Transverse colon (tissue), 4 donors: ENCODE results near the gene CTSD. TPM values are rescaled to one million over a fixed set of nuclear protein-coding genes. Genes with fewer than 3 reads are reported as not detected.

ENCODE experiments used
- DNase-seq: peaks from one replicate; pipeline ENCODE4 v3.0.0-alpha.2; 2019
- H3K27ac ChIP-seq, 4 donors: fragments of 200-600 bp; sonication (generic); 2 replicates each; pipeline ENCODE4 v1.5.1; 2016 to 2018; ENCODE audit warnings: inconsistent platforms in 4 of 4
- H3K27me3 ChIP-seq: fragments of 200-600 bp; sonication (generic); 2 replicates; pipeline ENCODE4 v1.5.1; 2017; ENCODE audit warnings: inconsistent platforms
- H3K36me3 ChIP-seq, 4 donors: fragments of 200-600 bp; sonication (generic); 2 replicates each; pipeline ENCODE4 v1.5.1; 2017 to 2019; ENCODE audit warnings: inconsistent platforms in 4 of 4
- H3K4me1 ChIP-seq, 4 donors: fragments of 200-600 bp; sonication (generic); 2 replicates each; pipeline ENCODE4 v1.5.1; 2017 to 2020; ENCODE audit warnings: inconsistent platforms in 4 of 4
- H3K4me3 ChIP-seq, 4 donors: fragments of 200-600 bp; sonication (generic); 1 replicate in 1 of 4; 2 replicates in 3 of 4; pipeline versions ENCODE4 v1.5.1 to v1.6.1; 2017 to 2019; ENCODE audit warnings: inconsistent platforms in 4 of 4
- H3K9me3 ChIP-seq, 2 donors: fragments of 200-600 bp; sonication (generic); 2 replicates each; pipeline ENCODE4 v1.5.1; 2017 to 2019; ENCODE audit warnings: inconsistent platforms in 2 of 2
- EP300 ChIP-seq: sonication (generic); formaldehyde crosslinking; IDR thresholded peaks from one replicate; pipeline ENCODE4 v1.6.1; 2017; ENCODE audit warnings: antibody characterized with exemption, low read depth
- POLR2A ChIP-seq: fragments of 450-650 bp; IDR thresholded peaks from one replicate; pipeline ENCODE4 v1.6.1; 2016; ENCODE audit warnings: antibody characterized with exemption, mild to moderate bottlenecking, moderate library complexity
- POLR2AphosphoS5 ChIP-seq, 3 donors: sonication (generic); formaldehyde crosslinking; IDR thresholded peaks; one replicate each; pipeline ENCODE4 v1.6.1; 2016; ENCODE audit warnings: antibody characterized with exemption in 3 of 3
- WGBS, 2 donors: methylation state at CpG; one replicate each; pipeline ENCODE4 v1.1.5; 2018; ENCODE audit warnings: low coverage in 1 of 2; 5-methylcytosine and 5-hydroxymethylcytosine counted together
- in situ Hi-C, 4 donors: fragments of 200-750 bp; cut with MboI; loops; one replicate each; pipeline versions ENCODE4 v1.15.0 to v1.15.1; 2017; ENCODE audit warnings: low sequenced_read_pairs in 3 of 4, low pct_ligation_motif_present in 1 of 4, low pct_unique_long_range_greater_than_20kb in 1 of 4
- intact Hi-C: fragments of 100-400 bp; cut with DNase I; formaldehyde crosslinking; loops from one replicate; pipeline ENCODE4 v1.15.1; 2023; ENCODE audit warnings: low total_unique reads
- total RNA-seq, 4 donors: library from RNA; depleted of rRNA; stranded (reverse); fragments of >200 nt; gene quantifications; one replicate each; pipeline ENCODE4 v1.1.0, GENCODE V29; 2016
- TF ChIP-seq, protein P1 (sequence below), 5 experiments: fragments of 200-600 bp in 3 of 5; fragments of 450-650 bp in 2 of 5; sonication (generic) in 3 of 5; IDR thresholded peaks; 1 replicate in 2 of 5; 2 replicates in 3 of 5; pipeline ENCODE4 v1.5.1; 2016 to 2017; ENCODE audit warnings: antibody characterized with exemption in 5 of 5, inconsistent platforms in 3 of 5, mild to moderate bottlenecking in 2 of 5, moderate library complexity in 1 of 5

CTSD gene
- total RNA-seq, 4 donors from 2014 or later = 548 to 1,794 (median 1,176) TPM

DNA sequence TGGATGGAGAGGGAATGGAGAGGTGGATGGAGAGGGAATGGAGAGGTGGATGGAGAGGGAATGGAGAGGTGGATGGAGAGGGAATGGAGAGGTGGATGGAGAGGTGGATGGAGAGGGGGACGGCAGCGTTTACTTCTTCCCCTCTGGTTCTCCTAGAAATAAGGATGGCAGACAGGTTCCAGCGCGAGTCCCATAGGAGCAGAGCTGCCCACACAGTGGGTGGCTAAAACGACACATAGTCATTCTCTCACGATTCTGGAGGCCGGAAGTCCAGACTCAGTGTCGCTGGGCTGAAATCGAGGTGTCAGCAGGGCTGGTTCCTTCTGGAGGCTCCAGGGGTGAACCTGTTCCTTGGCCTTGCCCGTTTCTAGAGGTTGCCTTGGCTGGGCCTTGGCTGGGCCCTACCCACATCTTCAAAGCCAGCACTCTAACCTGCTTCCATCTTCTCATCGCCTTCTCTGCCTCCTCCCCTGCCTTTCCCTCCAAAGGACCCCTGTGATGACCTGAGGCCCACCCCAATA lies 12.7 kb upstream of the CTSD start:
- H3K4me3 ChIP-seq = no peak overlapping the region
- H3K36me3 ChIP-seq = no peaks in the 10 kb centered on the region
- H3K27ac ChIP-seq = no peak overlapping the region
- DNase-seq = no peak
- no peaks in the 10 kb centered on the region for H3K9me3 ChIP-seq
- TF ChIP-seq, protein P1, sequence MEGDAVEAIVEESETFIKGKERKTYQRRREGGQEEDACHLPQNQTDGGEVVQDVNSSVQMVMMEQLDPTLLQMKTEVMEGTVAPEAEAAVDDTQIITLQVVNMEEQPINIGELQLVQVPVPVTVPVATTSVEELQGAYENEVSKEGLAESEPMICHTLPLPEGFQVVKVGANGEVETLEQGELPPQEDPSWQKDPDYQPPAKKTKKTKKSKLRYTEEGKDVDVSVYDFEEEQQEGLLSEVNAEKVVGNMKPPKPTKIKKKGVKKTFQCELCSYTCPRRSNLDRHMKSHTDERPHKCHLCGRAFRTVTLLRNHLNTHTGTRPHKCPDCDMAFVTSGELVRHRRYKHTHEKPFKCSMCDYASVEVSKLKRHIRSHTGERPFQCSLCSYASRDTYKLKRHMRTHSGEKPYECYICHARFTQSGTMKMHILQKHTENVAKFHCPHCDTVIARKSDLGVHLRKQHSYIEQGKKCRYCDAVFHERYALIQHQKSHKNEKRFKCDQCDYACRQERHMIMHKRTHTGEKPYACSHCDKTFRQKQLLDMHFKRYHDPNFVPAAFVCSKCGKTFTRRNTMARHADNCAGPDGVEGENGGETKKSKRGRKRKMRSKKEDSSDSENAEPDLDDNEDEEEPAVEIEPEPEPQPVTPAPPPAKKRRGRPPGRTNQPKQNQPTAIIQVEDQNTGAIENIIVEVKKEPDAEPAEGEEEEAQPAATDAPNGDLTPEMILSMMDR (IDR thresholded peaks at IDR 0.05) = no peak
- no peak for TF ChIP-seq EP300
- TF ChIP-seq POLR2A = no peak
- no peak for TF ChIP-seq POLR2AphosphoS5 (IDR thresholded peaks at IDR 0.05)
- peaks cover 0 to 15% (median 13%) of the 10 kb centered on the region in 4 donors for H3K4me1 ChIP-seq
- WGBS, 2 donors = 90% methylated on average over 11 of the region's 11 CpGs; no CpG with 5 or more reads in 1 of the 2 donors
- intact Hi-C loops (no loop called here), in situ Hi-C loops (no loop called here)
- peaks cover 8% of the 10 kb centered on the region for H3K27me3 ChIP-seq

DNA sequence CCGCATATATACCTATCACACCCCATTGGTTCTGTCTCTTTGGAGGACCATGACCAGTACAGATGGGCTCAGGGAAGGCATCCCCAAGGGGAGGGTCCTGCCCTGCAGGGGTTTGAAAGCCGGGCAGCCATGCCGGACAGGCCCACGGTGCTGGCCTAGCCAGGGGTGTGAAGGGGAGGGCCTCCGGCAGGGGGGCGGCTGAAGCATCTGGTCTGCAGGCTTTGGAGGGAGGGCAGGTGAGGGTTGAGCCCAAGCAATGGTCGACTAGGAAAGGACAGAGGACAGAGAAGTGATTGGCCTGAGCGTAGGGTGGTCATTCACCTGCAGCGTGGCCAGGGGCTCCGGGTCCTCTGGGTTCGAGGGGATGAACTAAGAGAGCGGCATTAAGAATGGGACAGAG lies 11.2 kb upstream of the CTSD start:
- H3K36me3 ChIP-seq = no peaks in the 10 kb centered on the region
- H3K4me1 ChIP-seq = peaks cover 0 to 15% (median 13%) of the 10 kb centered on the region in 4 donors
- intact Hi-C loops (no loop called here), in situ Hi-C loops (no loop called here)
- DNase-seq = no peak
- H3K27me3 ChIP-seq = peaks cover 8% of the 10 kb centered on the region
- TF ChIP-seq, protein P1 (IDR thresholded peaks at IDR 0.05) = no peak
- TF ChIP-seq POLR2A (no peak), EP300 (no peak), POLR2AphosphoS5 (IDR thresholded peaks at IDR 0.05) (no peak)
- WGBS, 2 donors = 90 to 100% methylated on average over 1 to 12 of the region's 12 CpGs
- H3K4me3 ChIP-seq = no peak overlapping the region
- H3K9me3 ChIP-seq = no peaks in the 10 kb centered on the region
- H3K27ac ChIP-seq = no peak overlapping the region

DNA sequence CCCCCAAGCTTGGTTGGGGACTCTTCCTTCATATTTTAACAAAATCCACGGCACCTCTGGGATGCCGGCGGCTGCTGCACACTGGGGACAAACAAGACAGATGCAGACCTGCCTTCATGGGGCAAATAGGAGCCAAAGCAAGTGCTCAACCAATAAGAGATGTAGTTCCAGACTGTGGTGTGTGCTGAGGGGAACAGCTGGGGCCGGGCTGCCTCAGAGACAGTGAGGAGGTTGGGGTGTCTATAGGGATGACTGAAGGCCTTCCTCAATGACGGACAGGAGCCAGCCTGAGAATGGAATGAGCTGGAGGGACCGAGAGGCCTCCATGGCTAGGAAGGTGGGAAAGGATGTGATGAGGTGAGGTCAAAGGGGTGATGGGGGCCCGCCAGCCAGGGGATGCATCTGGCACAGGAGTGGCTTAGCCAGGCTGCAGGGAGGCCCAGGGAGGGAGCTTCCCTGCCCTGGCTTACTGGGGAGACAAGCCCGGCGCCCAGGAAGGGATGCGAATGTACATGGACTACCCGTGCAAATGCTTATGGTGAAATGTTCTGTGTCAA lies 10.3 kb upstream of the CTSD start:
- H3K36me3 ChIP-seq = no peaks in the 10 kb centered on the region
- intact Hi-C loops (no loop called here), in situ Hi-C loops (no loop called here)
- DNase-seq = no peak
- H3K27ac ChIP-seq = no peak overlapping the region
- no peaks in the 10 kb centered on the region for H3K9me3 ChIP-seq
- H3K27me3 ChIP-seq = peaks cover under 1% of the 10 kb centered on the region
- no peak overlapping the region for H3K4me3 ChIP-seq
- no peak for TF ChIP-seq POLR2A
- TF ChIP-seq EP300 = no peak
- TF ChIP-seq, protein P1 (IDR thresholded peaks at IDR 0.05) = no peak
- no peak for TF ChIP-seq POLR2AphosphoS5 (IDR thresholded peaks at IDR 0.05)
- H3K4me1 ChIP-seq = peaks cover 0 to 21% (median 14%) of the 10 kb centered on the region in 4 donors
- WGBS, 2 donors = 89 to 90% methylated on average over 5 to 11 of the region's 11 CpGs

DNA sequence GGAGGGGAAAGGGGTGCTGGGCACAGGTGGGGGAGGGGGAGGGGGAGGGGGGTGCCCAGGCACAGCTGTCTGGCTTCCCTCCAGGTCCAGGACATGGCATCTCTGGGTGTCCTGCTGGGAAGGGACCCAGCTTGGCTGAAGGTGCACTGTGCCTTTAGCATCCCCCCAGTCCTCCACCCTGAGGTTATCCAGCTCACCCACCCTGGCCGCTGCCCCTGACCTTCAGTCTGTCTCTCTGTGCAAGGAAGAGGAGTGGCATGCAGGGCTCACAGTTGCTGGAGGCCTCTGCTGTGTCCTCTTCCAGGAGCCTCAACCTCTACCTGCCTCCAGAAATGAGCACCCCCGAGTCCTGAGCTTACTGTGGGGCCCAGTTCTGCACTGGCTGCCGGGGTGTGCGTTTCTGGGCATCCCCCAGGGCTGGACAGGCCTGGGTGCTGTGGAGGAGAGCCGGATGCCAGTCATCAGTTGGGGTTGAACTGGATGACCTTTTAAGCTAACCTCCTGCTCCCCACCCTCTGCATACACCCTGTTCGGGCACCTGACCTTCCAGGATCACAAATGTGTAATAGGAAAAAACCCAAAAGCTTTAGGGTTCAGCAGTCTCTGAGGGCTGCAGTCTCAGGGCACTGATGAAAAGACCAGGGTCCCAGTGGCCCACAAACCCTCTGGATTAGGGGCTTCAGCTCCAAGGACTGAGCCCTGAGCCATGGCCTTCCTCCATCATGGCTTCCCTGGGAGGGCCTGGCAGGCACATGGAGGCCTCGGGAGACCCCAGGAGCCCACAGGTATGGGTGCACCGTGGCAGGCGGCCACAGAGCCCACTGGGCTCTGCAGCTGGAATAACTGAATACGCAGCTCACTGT lies 9.6 kb upstream of the CTSD start:
- H3K9me3 ChIP-seq = no peaks in the 10 kb centered on the region
- H3K4me3 ChIP-seq = no peak overlapping the region
- H3K27me3 ChIP-seq = no peaks in the 10 kb centered on the region
- TF ChIP-seq, protein P1 (IDR thresholded peaks at IDR 0.05) = no peak
- TF ChIP-seq EP300 (no peak), POLR2AphosphoS5 (IDR thresholded peaks at IDR 0.05) (no peak), POLR2A (no peak)
- peak; percentile 9 for DNase-seq
- no peaks in the 10 kb centered on the region for H3K36me3 ChIP-seq
- intact Hi-C loops = no loop called here
- 75% methylated on average over 7 of the region's 10 CpGs; no CpG with 5 or more reads in 1 of the 2 donors for WGBS, 2 donors
- H3K27ac ChIP-seq = no peak overlapping the region
- in situ Hi-C loops = no loop called here
- H3K4me1 ChIP-seq = peaks cover 0 to 24% (median 14%) of the 10 kb centered on the region in 4 donors
